SK-N-SH treated with all-trans-retinoic acid at 6 μM for 48 hours (cell line): ENCODE measurements around the gene THEMIS.

ENCODE experiments used
- ATAC-seq: fragments of 200-7000 bp; cut with Tn5 transposase; 3 replicates; pipeline ENCODE4 v1.9.1; 2020; ENCODE audit warnings: mild to moderate bottlenecking, moderate library complexity
- ARNTL ChIP-seq: fragments of 450-650 bp; formaldehyde crosslinking; IDR thresholded peaks from 2 replicates; pipeline ENCODE4 v1.5.0; 2020; ENCODE audit warnings: low read depth, mild to moderate bottlenecking, moderate library complexity, borderline replicate concordance
- ESRRG ChIP-seq: fragments of 250-450 bp; sonication (Bioruptor Pico); IDR thresholded peaks from 2 replicates; pipeline ENCODE4 v1.6.1; 2021; ENCODE audit warnings: mild to moderate bottlenecking
- GLIS3 ChIP-seq: fragments of 250-450 bp; sonication (Bioruptor Pico); IDR thresholded peaks from 2 replicates; pipeline ENCODE4 v1.5.0; 2020; ENCODE audit warnings: mild to moderate bottlenecking, moderate library complexity
- ISL1 ChIP-seq: fragments of 250-450 bp; sonication (Bioruptor Pico); IDR thresholded peaks from 2 replicates; pipeline ENCODE4 v2.1.2; 2022; ENCODE audit warnings: mild to moderate bottlenecking, moderate library complexity
- OSR1 ChIP-seq: fragments of 250-450 bp; sonication (Bioruptor Pico); IDR thresholded peaks from 2 replicates; pipeline ENCODE4 v1.8.0; 2022; ENCODE audit warnings: moderate library complexity, mild to moderate bottlenecking, inconsistent platforms
- PPARA ChIP-seq: fragments of 250-450 bp; sonication (Bioruptor Pico); IDR thresholded peaks from 2 replicates; pipeline ENCODE4 v1.5.0; 2020; ENCODE audit warnings: mild to moderate bottlenecking, borderline replicate concordance
- RARB ChIP-seq: fragments of 250-450 bp; sonication (Bioruptor Pico); IDR thresholded peaks from 2 replicates; pipeline ENCODE4 v1.8.0; 2021; ENCODE audit warnings: mild to moderate bottlenecking, moderate library complexity
- SNAI2 ChIP-seq: fragments of 250-450 bp; sonication (Bioruptor Pico); IDR thresholded peaks from 2 replicates; pipeline ENCODE4 v1.5.0; 2020; ENCODE audit warnings: mild to moderate bottlenecking, moderate library complexity
- TCF4 ChIP-seq: fragments of 250-450 bp; sonication (Bioruptor Pico); IDR thresholded peaks from 2 replicates; pipeline ENCODE4 v1.8.0; 2021; ENCODE audit warnings: mild to moderate bottlenecking, moderate library complexity, borderline replicate concordance
- TOX ChIP-seq: fragments of 250-450 bp; sonication (Bioruptor Pico); IDR thresholded peaks from 2 replicates; pipeline ENCODE4 v1.8.0; 2021; ENCODE audit warnings: mild to moderate bottlenecking, moderate library complexity, borderline replicate concordance
- ZC3H10 ChIP-seq: fragments of 250-450 bp; sonication (Bioruptor Pico); IDR thresholded peaks from 2 replicates; pipeline ENCODE4 v1.5.1; 2021; ENCODE audit warnings: mild to moderate bottlenecking, moderate library complexity
- ZFP3 ChIP-seq: fragments of 250-450 bp; sonication (Bioruptor Pico); IDR thresholded peaks from 2 replicates; pipeline ENCODE4 v1.5.0; 2020; ENCODE audit warnings: mild to moderate bottlenecking, moderate library complexity
- ZFP30 ChIP-seq: fragments of 450-650 bp; formaldehyde crosslinking; IDR thresholded peaks from 2 replicates; pipeline ENCODE4 v1.5.0; 2022; ENCODE audit warnings: mild to moderate bottlenecking, moderate library complexity
- ZNF565 ChIP-seq: fragments of 450-650 bp; formaldehyde crosslinking; conservative IDR thresholded peaks from 2 replicates; pipeline ENCODE4 v1.5.0; 2020; ENCODE audit warnings: low read depth, mild to moderate bottlenecking, moderate library complexity
- ZNF8 ChIP-seq: fragments of 450-650 bp; formaldehyde crosslinking; IDR thresholded peaks from 2 replicates; pipeline ENCODE4 v1.5.0; 2020; ENCODE audit warnings: mild to moderate bottlenecking, moderate library complexity
- TF ChIP-seq, protein P1 (sequence below): fragments of 250-450 bp; sonication (Bioruptor Pico); IDR thresholded peaks from 2 replicates; pipeline ENCODE4 v1.5.0; 2020; ENCODE audit warnings: mild to moderate bottlenecking, moderate library complexity
- TF ChIP-seq, protein P2 (sequence below): fragments of 250-450 bp; sonication (Bioruptor Pico); IDR thresholded peaks from 2 replicates; pipeline ENCODE4 v1.5.1; 2021; ENCODE audit warnings: mild to moderate bottlenecking, moderate library complexity
- TF ChIP-seq, protein P3 (sequence below): fragments of 250-450 bp; sonication (Bioruptor Pico); IDR thresholded peaks from 2 replicates; pipeline ENCODE4 v1.5.1; 2020; ENCODE audit warnings: low read depth, mild to moderate bottlenecking, moderate library complexity

Gene THEMIS

DNA sequence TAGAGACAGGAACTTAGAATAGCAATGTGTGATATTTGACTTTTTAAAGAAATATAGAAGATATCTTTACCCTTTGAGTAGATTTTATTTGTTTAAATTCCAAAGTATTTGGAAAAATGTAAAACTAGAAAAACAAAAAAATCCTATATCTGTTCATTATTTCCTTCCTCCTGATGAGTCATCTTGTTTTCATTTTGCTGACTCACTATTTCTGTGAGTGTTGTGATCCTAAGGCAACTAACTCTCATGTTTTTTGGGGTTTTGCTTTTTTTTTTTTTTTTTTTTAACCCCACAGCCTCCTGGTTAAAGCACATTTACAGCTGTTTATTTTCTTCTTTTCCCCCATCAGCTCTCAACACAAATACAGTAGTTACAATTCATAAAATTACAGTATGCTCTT, 37.8 kb upstream of the THEMIS start:
- TF ChIP-seq ZNF565 (CRISPR knock-in tag) (no peak), GLIS3 (no peak), ARNTL (no peak), ISL1 (CRISPR knock-in tag) (no peak), SNAI2 (CRISPR knock-in tag) (no peak), ZFP30 (CRISPR knock-in tag) (no peak), ESRRG (no peak), OSR1 (CRISPR knock-in tag) (no peak)
- TF ChIP-seq, protein P1, sequence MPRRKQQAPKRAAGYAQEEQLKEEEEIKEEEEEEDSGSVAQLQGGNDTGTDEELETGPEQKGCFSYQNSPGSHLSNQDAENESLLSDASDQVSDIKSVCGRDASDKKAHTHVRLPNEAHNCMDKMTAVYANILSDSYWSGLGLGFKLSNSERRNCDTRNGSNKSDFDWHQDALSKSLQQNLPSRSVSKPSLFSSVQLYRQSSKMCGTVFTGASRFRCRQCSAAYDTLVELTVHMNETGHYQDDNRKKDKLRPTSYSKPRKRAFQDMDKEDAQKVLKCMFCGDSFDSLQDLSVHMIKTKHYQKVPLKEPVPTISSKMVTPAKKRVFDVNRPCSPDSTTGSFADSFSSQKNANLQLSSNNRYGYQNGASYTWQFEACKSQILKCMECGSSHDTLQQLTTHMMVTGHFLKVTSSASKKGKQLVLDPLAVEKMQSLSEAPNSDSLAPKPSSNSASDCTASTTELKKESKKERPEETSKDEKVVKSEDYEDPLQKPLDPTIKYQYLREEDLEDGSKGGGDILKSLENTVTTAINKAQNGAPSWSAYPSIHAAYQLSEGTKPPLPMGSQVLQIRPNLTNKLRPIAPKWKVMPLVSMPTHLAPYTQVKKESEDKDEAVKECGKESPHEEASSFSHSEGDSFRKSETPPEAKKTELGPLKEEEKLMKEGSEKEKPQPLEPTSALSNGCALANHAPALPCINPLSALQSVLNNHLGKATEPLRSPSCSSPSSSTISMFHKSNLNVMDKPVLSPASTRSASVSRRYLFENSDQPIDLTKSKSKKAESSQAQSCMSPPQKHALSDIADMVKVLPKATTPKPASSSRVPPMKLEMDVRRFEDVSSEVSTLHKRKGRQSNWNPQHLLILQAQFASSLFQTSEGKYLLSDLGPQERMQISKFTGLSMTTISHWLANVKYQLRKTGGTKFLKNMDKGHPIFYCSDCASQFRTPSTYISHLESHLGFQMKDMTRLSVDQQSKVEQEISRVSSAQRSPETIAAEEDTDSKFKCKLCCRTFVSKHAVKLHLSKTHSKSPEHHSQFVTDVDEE (CRISPR knock-in tag): no peak
- TF ChIP-seq, protein P2, sequence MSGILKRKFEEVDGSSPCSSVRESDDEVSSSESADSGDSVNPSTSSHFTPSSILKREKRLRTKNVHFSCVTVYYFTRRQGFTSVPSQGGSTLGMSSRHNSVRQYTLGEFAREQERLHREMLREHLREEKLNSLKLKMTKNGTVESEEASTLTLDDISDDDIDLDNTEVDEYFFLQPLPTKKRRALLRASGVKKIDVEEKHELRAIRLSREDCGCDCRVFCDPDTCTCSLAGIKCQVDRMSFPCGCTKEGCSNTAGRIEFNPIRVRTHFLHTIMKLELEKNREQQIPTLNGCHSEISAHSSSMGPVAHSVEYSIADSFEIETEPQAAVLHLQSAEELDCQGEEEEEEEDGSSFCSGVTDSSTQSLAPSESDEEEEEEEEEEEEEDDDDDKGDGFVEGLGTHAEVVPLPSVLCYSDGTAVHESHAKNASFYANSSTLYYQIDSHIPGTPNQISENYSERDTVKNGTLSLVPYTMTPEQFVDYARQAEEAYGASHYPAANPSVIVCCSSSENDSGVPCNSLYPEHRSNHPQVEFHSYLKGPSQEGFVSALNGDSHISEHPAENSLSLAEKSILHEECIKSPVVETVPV: no peak
- TF ChIP-seq, protein P3, sequence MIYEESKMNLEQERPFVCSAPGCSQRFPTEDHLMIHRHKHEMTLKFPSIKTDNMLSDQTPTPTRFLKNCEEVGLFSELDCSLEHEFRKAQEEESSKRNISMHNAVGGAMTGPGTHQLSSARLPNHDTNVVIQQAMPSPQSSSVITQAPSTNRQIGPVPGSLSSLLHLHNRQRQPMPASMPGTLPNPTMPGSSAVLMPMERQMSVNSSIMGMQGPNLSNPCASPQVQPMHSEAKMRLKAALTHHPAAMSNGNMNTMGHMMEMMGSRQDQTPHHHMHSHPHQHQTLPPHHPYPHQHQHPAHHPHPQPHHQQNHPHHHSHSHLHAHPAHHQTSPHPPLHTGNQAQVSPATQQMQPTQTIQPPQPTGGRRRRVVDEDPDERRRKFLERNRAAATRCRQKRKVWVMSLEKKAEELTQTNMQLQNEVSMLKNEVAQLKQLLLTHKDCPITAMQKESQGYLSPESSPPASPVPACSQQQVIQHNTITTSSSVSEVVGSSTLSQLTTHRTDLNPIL: no peak
- ATAC-seq: peak; percentile 81

DNA sequence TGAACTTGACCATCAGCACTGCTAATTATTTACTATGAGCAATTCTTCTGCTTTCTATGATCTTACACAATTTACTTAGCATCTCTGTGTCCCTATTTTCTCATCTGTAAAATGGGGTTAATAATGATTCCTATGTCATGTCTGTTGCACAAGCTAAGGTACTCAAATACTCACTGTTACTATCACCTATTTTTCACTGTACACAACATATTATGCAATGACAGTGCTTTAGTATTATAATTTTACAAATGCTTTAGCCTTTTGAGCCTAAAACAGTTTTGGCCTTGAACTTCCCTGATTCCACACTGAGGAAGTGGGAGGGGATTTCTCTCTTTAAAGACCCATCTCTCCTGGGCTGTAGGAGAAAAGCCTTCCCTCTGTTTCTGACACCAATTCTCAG, 36.9 kb upstream of the THEMIS start:
- no peak for ATAC-seq
- no peak for TF ChIP-seq ZNF8 (CRISPR knock-in tag)
- TF ChIP-seq, protein P1 (CRISPR knock-in tag): no peak

DNA sequence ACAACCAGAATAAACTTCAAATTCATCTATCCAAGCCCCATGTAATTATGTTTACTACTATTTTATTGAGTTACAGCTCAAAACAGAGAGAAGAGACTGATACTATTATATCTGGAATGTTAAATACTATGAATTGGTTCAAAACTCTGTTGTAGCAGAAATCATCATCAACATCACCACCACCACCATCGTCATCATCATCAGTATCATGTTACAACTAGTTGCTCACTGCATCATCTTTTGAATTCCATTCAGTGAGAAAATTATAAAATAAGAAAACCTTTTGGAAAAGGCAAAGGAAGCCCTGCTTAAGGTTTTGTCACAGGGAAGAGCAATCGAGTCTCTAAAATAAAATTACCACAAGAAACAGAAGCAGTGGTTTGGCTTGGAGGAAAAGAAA, 36.2 kb upstream of the THEMIS start:
- ATAC-seq: no peak
- no peak for TF ChIP-seq ZFP30 (CRISPR knock-in tag)
- no peak for TF ChIP-seq ZNF565 (CRISPR knock-in tag)
- TF ChIP-seq PPARA (CRISPR knock-in tag): no peak
- no peak for TF ChIP-seq SNAI2 (CRISPR knock-in tag)

DNA sequence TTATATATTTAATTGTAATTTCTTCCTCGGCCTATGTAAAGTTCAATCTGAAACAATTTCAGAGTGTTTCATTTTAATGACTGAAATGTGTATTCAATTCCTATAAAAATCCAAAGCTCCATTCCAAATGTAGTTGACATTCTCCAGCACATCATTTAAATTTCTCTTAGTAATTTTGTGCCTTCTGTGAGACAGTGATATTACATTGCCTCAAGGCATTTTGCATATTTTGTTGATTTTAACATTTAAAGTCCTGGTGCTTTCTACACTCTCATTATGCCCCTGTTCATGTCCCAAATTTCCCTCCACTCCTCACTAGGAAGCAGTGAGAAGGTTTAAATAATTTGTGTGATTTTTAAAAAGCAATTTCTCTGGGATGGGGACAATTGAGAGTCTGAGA, 34.1 kb upstream of the THEMIS start:
- TF ChIP-seq ESRRG: no peak
- TF ChIP-seq TCF4 (CRISPR knock-in tag): no peak
- no peak for TF ChIP-seq ISL1 (CRISPR knock-in tag)
- no peak for TF ChIP-seq TOX (CRISPR knock-in tag)
- no peak for TF ChIP-seq RARB (CRISPR knock-in tag)
- no peak for TF ChIP-seq ZC3H10 (CRISPR knock-in tag)
- TF ChIP-seq ZFP3 (CRISPR knock-in tag): no peak
- no peak for TF ChIP-seq ARNTL
- TF ChIP-seq, all 23 proteins: peak for 0
- ATAC-seq: no peak
